Mesothelial cell of epicardium (in vitro differentiated cells): ENCODE results near the gene ZFPM1. TPM values are rescaled to one million over a fixed set of nuclear protein-coding genes. Genes with fewer than 3 reads are reported as not detected.

Experiments used
- DNase-seq, 2 experiments: peaks; one replicate each; pipeline ENCODE4 v3.0.0; 2021; ENCODE audit warnings: low spot score in 2 of 2; ENCODE audit not compliant: unreplicated experiment in 2 of 2
- H3K27ac Mint-ChIP-seq: 2 replicates; pipeline ENCODE4 v1.8.0; 2021; ENCODE audit warnings: mixed read lengths
- H3K27me3 Mint-ChIP-seq: 2 replicates; pipeline ENCODE4 v1.8.0; 2021; ENCODE audit warnings: low read depth, mixed read lengths
- H3K36me3 Mint-ChIP-seq: 2 replicates; pipeline ENCODE4 v1.8.0; 2021; ENCODE audit warnings: mixed read lengths
- H3K4me1 Mint-ChIP-seq: 2 replicates; pipeline ENCODE4 v1.8.0; 2021; ENCODE audit warnings: mixed read lengths
- H3K4me3 Mint-ChIP-seq: 2 replicates; pipeline ENCODE4 v1.8.0; 2021; ENCODE audit warnings: mild to moderate bottlenecking, moderate library complexity, mixed read lengths
- H3K9me3 Mint-ChIP-seq: 2 replicates; pipeline ENCODE4 v1.8.0; 2021; ENCODE audit warnings: mixed read lengths
- total RNA-seq: library from RNA; stranded (reverse); gene quantifications from 3 replicates; pipeline ENCODE4 v1.2.1, GENCODE V29; 2021
- TF ChIP-seq, protein P1 (sequence below): fragments of 200-600 bp; sonication (generic); IDR thresholded peaks from one replicate; pipeline ENCODE4 v1.5.0; 2021; ENCODE audit warnings: antibody characterized with exemption; ENCODE audit not compliant: unreplicated experiment

ZFPM1 gene
- total RNA-seq, 1 donor from 2014 or later: 56.2 TPM

DNA sequence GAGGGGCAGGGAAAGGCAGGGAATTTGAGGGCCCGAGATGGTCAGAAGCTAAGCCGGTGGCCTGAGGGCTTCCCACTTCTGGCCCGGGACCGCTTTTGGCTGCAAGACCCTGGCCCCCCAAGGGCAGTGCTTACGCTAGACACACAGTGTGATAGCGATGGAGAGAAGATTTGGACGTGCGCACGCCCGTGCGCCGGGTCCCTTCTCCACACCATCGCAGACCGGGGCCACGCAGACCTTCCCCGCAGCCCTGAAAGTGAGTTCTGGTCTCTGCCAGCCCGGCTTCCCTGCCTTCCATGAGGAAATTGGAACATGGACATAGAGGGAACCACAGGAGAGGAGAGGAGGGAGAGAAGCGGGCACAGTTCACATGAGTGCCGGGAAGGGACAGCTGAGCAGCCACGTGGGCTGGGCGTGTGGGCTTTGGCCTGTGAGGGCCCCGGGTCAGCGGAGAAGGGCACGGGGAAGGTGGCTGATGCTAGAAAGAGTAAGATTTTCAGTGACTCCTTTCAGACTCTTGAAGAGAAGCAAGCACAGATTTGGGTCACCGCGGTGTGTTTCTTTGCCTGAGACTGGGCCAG lies 23.8 kb downstream of the ZFPM1 start:
- Mint-ChIP-seq H3K27me3 (no peaks in the 10 kb centered on the region), H3K9me3 (no peaks in the 10 kb centered on the region), H3K27ac (peak overlapping the region; percentile 76), H3K4me3 (no peak overlapping the region), H3K4me1 (peaks cover 31% of the 10 kb centered on the region), H3K36me3 (no peaks in the 10 kb centered on the region)
- TF ChIP-seq, protein P1, sequence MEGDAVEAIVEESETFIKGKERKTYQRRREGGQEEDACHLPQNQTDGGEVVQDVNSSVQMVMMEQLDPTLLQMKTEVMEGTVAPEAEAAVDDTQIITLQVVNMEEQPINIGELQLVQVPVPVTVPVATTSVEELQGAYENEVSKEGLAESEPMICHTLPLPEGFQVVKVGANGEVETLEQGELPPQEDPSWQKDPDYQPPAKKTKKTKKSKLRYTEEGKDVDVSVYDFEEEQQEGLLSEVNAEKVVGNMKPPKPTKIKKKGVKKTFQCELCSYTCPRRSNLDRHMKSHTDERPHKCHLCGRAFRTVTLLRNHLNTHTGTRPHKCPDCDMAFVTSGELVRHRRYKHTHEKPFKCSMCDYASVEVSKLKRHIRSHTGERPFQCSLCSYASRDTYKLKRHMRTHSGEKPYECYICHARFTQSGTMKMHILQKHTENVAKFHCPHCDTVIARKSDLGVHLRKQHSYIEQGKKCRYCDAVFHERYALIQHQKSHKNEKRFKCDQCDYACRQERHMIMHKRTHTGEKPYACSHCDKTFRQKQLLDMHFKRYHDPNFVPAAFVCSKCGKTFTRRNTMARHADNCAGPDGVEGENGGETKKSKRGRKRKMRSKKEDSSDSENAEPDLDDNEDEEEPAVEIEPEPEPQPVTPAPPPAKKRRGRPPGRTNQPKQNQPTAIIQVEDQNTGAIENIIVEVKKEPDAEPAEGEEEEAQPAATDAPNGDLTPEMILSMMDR: no peak
- DNase-seq: no peak

DNA sequence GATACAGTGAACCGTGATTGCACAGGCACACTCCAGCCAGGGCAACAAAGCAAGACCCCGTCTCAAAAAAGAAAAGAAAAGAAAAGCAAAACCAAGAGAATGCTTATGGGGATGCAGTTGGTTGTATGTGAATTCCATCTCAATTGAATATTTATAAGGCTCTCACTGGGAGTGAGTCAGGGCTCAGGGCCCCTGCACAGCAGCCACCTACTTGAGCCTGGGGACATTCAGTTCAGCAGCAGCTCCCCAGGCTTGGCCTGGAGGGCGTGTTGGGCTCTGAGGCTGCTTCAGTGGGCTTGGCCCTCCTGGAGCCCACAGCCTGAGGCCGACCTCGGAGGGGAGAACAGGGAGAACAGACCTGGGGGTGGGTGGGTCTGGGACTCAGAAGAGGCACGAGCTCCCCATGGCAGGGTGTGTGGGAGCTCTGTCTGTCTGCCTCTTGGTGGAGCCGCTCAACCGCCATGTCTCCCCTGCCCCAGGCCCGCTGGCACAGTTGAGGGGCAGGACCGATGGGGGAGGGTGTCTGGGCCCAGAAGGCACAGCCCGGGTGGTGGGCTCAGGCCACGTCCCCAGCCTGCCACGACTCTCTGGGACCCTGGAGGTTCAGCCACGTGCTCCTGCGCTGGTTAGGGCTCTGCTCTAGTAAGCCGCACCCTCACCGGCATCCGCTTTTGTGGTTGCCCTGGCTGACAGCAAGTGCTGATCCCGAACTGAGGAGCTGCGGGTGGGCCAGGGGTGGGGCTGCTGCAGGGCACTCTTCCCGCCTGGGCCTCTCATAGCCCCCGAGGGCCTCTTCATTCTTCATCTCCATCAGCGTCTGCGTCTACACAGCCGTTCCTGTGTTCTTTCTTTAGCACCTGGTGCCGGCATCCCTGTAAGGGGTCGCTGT lies 24.8 kb downstream of the ZFPM1 start:
- TF ChIP-seq, protein P1: no peak
- Mint-ChIP-seq H3K9me3 (no peaks in the 10 kb centered on the region), H3K27me3 (no peaks in the 10 kb centered on the region), H3K36me3 (no peaks in the 10 kb centered on the region), H3K4me3 (no peak overlapping the region), H3K4me1 (peaks cover 29% of the 10 kb centered on the region), H3K27ac (peak overlapping the region; percentile 71)
- no peak for DNase-seq

DNA sequence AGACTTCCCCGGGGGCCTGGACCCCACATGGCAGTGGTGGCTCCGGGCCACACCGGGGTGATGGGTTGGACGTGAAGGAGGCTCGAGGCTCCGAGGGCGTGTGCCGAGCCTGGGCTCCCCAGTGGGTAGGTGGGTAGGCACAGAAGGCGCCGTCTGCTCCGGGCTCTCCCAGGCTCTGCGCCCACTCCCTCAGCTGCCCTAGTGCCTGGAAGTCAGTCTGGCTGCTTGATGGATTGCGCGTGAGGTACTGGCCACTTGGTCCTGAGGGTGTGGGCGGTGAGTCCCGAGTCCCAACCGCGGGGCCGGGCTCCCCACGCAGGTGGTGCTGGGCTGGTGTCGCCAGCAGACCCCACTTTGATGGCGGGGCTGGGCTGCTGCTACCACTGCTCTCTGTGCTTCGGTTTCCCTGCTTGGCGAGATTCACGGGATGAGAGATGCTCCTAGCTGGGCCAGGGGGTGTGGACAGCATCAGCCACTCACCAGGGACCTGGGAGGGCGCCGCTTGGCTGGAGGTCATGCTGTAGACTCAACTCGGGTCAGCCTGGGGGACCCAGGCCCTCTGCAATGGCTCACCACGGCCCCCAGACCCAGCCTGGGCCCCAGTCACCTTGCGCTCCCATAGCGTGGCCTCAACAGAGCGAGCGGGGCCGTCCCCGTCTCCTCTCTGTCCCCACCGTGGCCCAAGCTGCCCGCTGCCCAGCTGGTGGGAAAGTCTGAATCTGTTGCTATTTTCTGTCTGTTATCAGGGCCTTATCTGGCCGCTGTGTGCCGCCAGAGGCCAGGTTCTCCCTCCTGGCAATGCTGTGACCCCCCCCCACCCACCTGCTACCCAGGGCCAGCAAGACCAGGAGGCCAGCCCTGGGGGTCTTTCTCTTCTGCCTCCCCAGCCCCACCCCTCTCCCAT lies 26.1 kb downstream of the ZFPM1 start:
- Mint-ChIP-seq H3K36me3 (no peaks in the 10 kb centered on the region), H3K27ac (no peak overlapping the region), H3K27me3 (no peaks in the 10 kb centered on the region), H3K4me3 (no peak overlapping the region), H3K4me1 (peaks cover 28% of the 10 kb centered on the region), H3K9me3 (no peaks in the 10 kb centered on the region)
- no peak for DNase-seq
- TF ChIP-seq, protein P1: no peak

DNA sequence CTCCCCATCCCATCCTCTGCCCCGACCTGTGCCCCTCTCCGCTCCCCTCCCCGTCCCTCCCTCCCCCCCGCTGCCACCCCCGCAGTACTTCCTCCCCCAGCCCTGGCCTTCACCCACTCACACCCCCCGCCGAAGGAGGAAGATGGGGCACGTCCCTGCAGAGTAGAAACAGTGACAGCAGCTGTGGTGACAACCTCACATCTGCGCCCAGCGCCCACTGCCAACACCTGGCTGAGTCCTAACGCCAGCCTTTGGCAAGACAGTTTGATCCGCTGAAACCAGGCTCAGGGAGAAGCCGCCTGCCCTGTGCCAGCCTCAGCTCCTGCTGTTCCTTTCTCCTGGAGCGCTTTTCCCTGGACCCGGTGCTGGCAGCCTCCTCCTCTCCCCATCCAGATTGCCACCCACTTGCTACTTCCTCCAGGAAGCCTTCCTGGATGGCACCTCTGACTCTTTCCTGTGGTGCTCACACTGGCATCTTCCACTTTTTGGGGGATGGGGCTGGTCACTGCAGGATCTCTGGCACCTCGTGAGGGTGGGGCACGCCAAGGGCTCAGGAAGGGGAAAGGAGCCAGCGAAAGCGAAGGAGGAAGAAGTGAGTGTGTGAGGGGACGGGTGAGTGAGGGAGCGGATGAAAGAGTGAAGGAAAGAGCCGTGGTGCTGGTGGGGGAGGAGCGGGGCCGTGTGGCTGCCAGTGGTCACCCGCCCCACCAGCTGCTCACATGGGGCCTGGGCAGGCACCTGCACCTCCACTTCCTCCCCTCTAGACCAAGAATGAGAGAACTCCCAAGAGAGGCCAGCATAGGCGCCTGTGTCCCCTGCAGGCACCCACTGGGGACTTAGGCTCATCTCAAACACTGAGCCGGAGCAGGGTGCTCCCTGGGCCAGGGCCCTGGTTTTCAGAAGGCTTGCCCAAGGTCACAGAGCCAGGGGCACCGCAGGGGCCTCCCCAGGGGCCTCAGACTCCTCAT lies 27.0 kb downstream of the ZFPM1 start:
- Mint-ChIP-seq H3K4me3 (no peak overlapping the region), H3K36me3 (peaks cover 2% of the 10 kb centered on the region), H3K27ac (peak overlapping the region; percentile 52), H3K27me3 (no peaks in the 10 kb centered on the region), H3K4me1 (peaks cover 25% of the 10 kb centered on the region), H3K9me3 (no peaks in the 10 kb centered on the region)
- no peak for DNase-seq
- TF ChIP-seq, protein P1: no peak

DNA sequence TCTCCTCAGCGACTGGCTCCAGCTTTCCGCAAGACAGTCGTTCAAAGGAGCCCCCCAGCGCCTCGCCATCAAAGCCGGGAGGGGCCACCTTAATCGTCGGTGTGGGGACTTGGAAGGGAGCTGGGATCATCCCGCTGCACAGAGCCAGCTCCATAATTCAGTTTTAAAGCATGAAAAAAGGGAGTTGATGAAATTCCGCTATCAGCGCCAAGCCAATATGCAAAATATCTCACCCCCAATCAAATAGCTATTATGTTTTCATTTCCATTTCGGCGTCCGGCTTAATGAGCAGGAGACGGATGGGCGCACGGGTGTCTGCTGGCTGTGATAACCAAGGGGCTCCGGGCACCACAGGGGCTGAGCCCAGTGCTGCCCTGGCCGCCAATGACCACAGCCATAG lies 27.7 kb downstream of the ZFPM1 start:
- Mint-ChIP-seq H3K4me3 (no peak overlapping the region), H3K27ac (no peak overlapping the region), H3K36me3 (peaks cover 2% of the 10 kb centered on the region), H3K9me3 (no peaks in the 10 kb centered on the region), H3K4me1 (peaks cover 25% of the 10 kb centered on the region), H3K27me3 (no peaks in the 10 kb centered on the region)
- TF ChIP-seq, protein P1: no peak
- no peak for DNase-seq
